Heart left ventricle (tissue), 16 donors: Measurements from ENCODE around the gene EVX2. TPM values are rescaled to one million over a fixed set of nuclear protein-coding genes. Genes with fewer than 3 reads are reported as not detected.

Experiments
- ATAC-seq, 4 donors: fragments of 200-7000 bp; cut with Tn5 transposase; one replicate each; pipeline ENCODE4 v1.9.1; 2020 to 2022; ENCODE audit warnings: moderate library complexity in 4 of 4, mild to moderate bottlenecking in 3 of 4, moderate number of reproducible peaks in 1 of 4
- DNase-seq, 5 donors: peaks; one replicate each; pipeline ENCODE4 v3.0.0-alpha.2; 2020
- H3K27ac ChIP-seq, 12 donors: fragments of 200-600 bp; sonication (generic) in 4 of 12; one replicate each; pipeline versions ENCODE4 v1.5.0 to v1.8.0; 2016 to 2022; ENCODE audit warnings: mild to moderate bottlenecking in 2 of 12
- H3K27me3 ChIP-seq, 9 donors: fragments of 200-600 bp; sonication (generic) in 2 of 9; one replicate each; pipeline versions ENCODE4 v1.5.1 to v1.8.0; 2016 to 2022; ENCODE audit warnings: mild to moderate bottlenecking in 3 of 9
- H3K36me3 ChIP-seq, 9 donors: fragments of 200-600 bp; sonication (generic) in 2 of 9; one replicate each; pipeline versions ENCODE4 v1.5.0 to v1.8.0; 2018 to 2022; ENCODE audit warnings: mild to moderate bottlenecking in 2 of 9
- H3K4me1 ChIP-seq, 12 donors: fragments of 200-600 bp; sonication (generic) in 4 of 12; one replicate each; pipeline versions ENCODE4 v1.5.0 to v1.8.0; 2016 to 2022; ENCODE audit warnings: mild to moderate bottlenecking in 3 of 12
- H3K4me3 ChIP-seq, 12 donors: fragments of 200-600 bp; sonication (generic) in 4 of 12; one replicate each; pipeline versions ENCODE4 v1.5.0 to v1.8.0; 2017 to 2022; ENCODE audit warnings: mild to moderate bottlenecking in 9 of 12, moderate library complexity in 4 of 12
- H3K9me3 ChIP-seq, 12 donors: fragments of 200-600 bp; sonication (generic) in 4 of 12; one replicate each; pipeline versions ENCODE4 v1.5.0 to v1.8.0; 2016 to 2022; ENCODE audit warnings: mild to moderate bottlenecking in 1 of 12
- CTCF ChIP-seq, 12 donors: fragments of 200-600 bp; sonication (generic) in 4 of 12; IDR thresholded peaks; one replicate each; pipeline versions ENCODE4 v1.5.0 to v1.8.0; 2018 to 2022; ENCODE audit warnings: antibody characterized with exemption in 12 of 12, mild to moderate bottlenecking in 5 of 12
- POLR2A ChIP-seq, 2 donors: fragments of 450-650 bp; IDR thresholded peaks; one replicate each; pipeline ENCODE4 v1.6.1; 2017; ENCODE audit warnings: antibody characterized with exemption in 2 of 2, mild to moderate bottlenecking in 2 of 2, moderate library complexity in 2 of 2
- WGBS, 4 donors: extraction: QIAGEN DNeasy Blood & Tissue Kit in 2 of 4; methylation state at CpG; one replicate each; pipeline versions ENCODE4 v1.1.5 to v1.1.7; 2013 to 2018; 5-methylcytosine and 5-hydroxymethylcytosine counted together
- intact Hi-C, 10 donors: fragments of 100-400 bp; cut with DNase I; formaldehyde crosslinking; loops; one replicate each; pipeline versions ENCODE4 v1.11.1 to v1.14.2; 2022
- polyA plus RNA-seq, 2 donors: library from polyadenylated mRNA; stranded (reverse); fragments of 200-250 nt; gene quantifications; one replicate each; pipeline ENCODE4 v1.2.3, GENCODE V29; 2013
- total RNA-seq, 9 donors: library from RNA; depleted of rRNA in 2 of 9; stranded (reverse); fragments of >200 nt in 2 of 9; fragmentation: NEBNext Ultra II Directional in 3 of 9; extraction: Animal tissue kit (Norgen Biotek cat#: 25700) in 3 of 9; gene quantifications; one replicate each; pipeline versions ENCODE4 v1.1.0 to v1.2.4, GENCODE V29; 2016 to 2023
- donor health status: ischemic (EF 13 %, LVEDD 7.1; RV severe dilation, severe dysfunction).
- donor health status: healthy with polysubstance abuse.
- donor health status: DM: no; HTN: yes; CAD: no.
- donor health status: DM: no; HTN: no; CAD: no.
- donor health status: ischemic (EF 25% LVEDD 6.9; RV normal size, moderate dysfunction).
- donor health status: ischemic (EF 25% LVEDD 5.7; RV mildly dilated, moderate dysfunction).
- donor health status: healthy.
- donor health status: DM: yes; HTN: yes; CAD: no.
- donor health status: ischemic (EF 35%, LVEDD 5.7; RV mildly dilated, moderate dysfunction).
- donor health status: nonischemic (EF 11% LVEDD 7.7; RV severe dilation, severe dysfunction).
- donor health status: DM: yes; HTN: yes; CAD: no.
- donor health status: PGD.
- donor health status: ischemic (EF 29% LVEDD 5.4; RV normal size, mild dysfunction).
- donor health status: nonischemic (EF 23%, LVEDD 6.1; RV moderate dilation, normal function).

The EVX2 gene
- total and polyA plus RNA-seq, 11 donors = 0.06 TPM; not detected in 10

- peak overlapping the region in 1 of 12 donors; percentile 1 for H3K4me3 ChIP-seq
- peaks cover 0 to 35% (median 7%) of the 10 kb centered on the region in 12 donors for H3K4me1 ChIP-seq
- WGBS, 4 donors = 10 to 15% (median 13%) methylated on average over 24 to 30 of the region's 30 CpGs
- TF ChIP-seq CTCF (IDR thresholded peaks at IDR 0.05) (no peak), POLR2A (IDR thresholded peaks at IDR 0.05) (no peak)
- no peaks in the 10 kb centered on the region for H3K36me3 ChIP-seq
- no peaks in the 10 kb centered on the region for H3K9me3 ChIP-seq
- ATAC-seq = no peak
- intact Hi-C loops = no loop called here
- no peak for DNase-seq
- H3K27me3 ChIP-seq = peaks cover 62 to 100% (median 80%) of the 10 kb centered on the region in 9 donors
- no peak overlapping the region for H3K27ac ChIP-seq
These were observed 15.3 kb downstream of the EVX2 start for GRCh38 chr2:176068419-176068832.

DNA sequence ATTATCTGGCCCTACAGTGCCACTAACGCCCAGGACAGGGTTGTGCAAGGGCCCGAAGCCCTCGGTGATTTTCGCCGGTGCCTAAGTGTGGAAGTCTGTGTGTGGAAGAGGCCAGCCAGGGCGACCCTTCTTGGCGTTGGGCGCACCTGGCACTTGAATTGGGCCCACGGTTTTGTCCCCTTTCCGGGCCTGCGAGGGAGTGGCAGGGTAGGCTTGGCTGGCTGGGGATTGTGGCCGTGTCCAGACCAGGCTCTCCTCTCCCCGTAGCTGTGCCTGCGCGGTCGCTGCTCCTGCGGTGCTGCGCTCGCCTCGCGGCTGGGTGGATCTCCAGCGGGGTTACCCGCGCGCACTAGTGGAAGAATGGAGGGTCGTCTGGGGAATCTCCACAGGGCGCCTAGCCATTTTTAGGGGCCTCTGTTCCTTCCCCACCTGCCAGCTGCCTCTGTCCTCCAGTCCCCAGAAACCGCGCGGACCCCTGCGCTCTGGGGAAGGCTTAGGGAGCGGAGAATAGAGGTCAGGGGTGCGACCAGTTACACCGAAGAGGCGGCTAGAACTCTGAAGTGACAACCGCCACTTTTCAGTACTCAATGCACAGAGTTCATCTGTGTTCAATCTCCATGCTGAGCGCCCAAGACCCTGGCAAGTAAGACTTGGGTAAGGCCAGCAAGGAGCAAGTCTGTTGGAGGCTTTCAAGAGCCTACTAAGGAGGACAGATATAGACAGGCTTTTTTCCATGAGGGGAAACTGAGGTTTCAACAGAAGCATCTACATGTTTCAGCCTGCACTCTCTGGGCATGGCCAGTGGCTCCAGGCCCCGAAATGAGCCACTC, 16.0 kb downstream of the EVX2 start:
- Histone ChIP-seq H3K9me3 (no peaks in the 10 kb centered on the region), H3K36me3 (no peaks in the 10 kb centered on the region), H3K27ac (no peak overlapping the region), H3K27me3 (peaks cover 56 to 100% (median 74%) of the 10 kb centered on the region in 9 donors), H3K4me1 (peaks cover 0 to 28% (median 7%) of the 10 kb centered on the region in 12 donors), H3K4me3 (peak overlapping the region in 9 of 12 donors; percentile 13 to 43 (median 29))
- DNase-seq = no peak
- ATAC-seq = peak in 3 of 4 donors; percentile 40 to 62 (median 58)
- TF ChIP-seq POLR2A (IDR thresholded peaks at IDR 0.05) = no peak
- no peak for TF ChIP-seq CTCF (IDR thresholded peaks at IDR 0.05)
- intact Hi-C loops = no loop called here
- 19 to 32% (median 23%) methylated on average over 14 to 38 of the region's 38 CpGs for WGBS, 4 donors

- ATAC-seq = no peak
- no peaks in the 10 kb centered on the region for H3K36me3 ChIP-seq
These were observed 16.8 kb downstream of the EVX2 start for GRCh38 chr2:176066645-176067588.

More at GRCh38 chr2:176066645-176067588, 16.8 kb downstream of the EVX2 start:
- WGBS, 4 donors = 33 to 45% (median 34%) methylated on average over 54 to 56 of the region's 56 CpGs
- DNase-seq = no peak
- intact Hi-C loops = no loop called here
- H3K27me3 ChIP-seq = peaks cover 48 to 100% (median 65%) of the 10 kb centered on the region in 9 donors
- no peaks in the 10 kb centered on the region for H3K9me3 ChIP-seq
- H3K4me1 ChIP-seq = peaks cover 0 to 26% (median 7%) of the 10 kb centered on the region in 12 donors
- TF ChIP-seq POLR2A (IDR thresholded peaks at IDR 0.05) (no peak), CTCF (IDR thresholded peaks at IDR 0.05) (no peak)
- no peak overlapping the region for H3K27ac ChIP-seq
- peak overlapping the region in 9 of 12 donors; percentile 13 to 43 (median 29) for H3K4me3 ChIP-seq
